SK-N-SH (cell line): ENCODE data around the gene DCUN1D3. TPM values are rescaled to one million over a fixed set of nuclear protein-coding genes. Genes with fewer than 3 reads are reported as not detected.

Experiments used
- CTCF ChIA-PET: fragments of 300-600, 350-600 bp; formaldehyde crosslinking; extraction: SDS; loops from one replicate; lab custom pipeline; 2021; lab: Yijun Ruan, JAX
- POLR2A ChIA-PET: fragments of 350-600 bp; sonication (Branson Sonifier 250); formaldehyde crosslinking; extraction: SDS; loops from one replicate; lab custom pipeline; 2020; ENCODE audit warnings: antibody characterized with exemption, inconsistent platforms; lab: Yijun Ruan, JAX
- DNase-seq: peaks from one replicate; pipeline ENCODE4 v3.0.0; 2012
- H2AFZ ChIP-seq: fragments of 200-600 bp; sonication (generic); 2 replicates; pipeline ENCODE4 v1.8.1; 2016; ENCODE audit warnings: antibody characterized with exemption, mild to moderate bottlenecking, low read depth
- H3F3A ChIP-seq: fragments of 200-600 bp; sonication (generic); replicated peaks from 2 replicates; pipeline ENCODE3; 2016; ENCODE audit warnings: antibody characterized with exemption, mild to moderate bottlenecking; ENCODE audit not compliant: insufficient read depth
- H3K27ac ChIP-seq, 2 experiments: fragments of 200-500 bp in 1 of 2; fragments of 200-600 bp in 1 of 2; sonication (Bioruptor generic) in 1 of 2; sonication (generic), shearing (Covaris generic) in 1 of 2; 2 replicates each; pipeline versions ENCODE4 v1.5.1 to v1.6.1; 2014 to 2016; ENCODE audit warnings: low read depth in 2 of 2, inconsistent platforms in 1 of 2, low read length in 1 of 2, mild to moderate bottlenecking in 1 of 2, mixed read lengths in 1 of 2
- H3K27me3 ChIP-seq: fragments of 200-600 bp; sonication (generic), shearing (Covaris generic); 2 replicates; pipeline ENCODE4 v1.6.1; 2016; ENCODE audit warnings: mixed run types; ENCODE audit not compliant: insufficient read depth
- H3K36me3 ChIP-seq, 2 experiments: fragments of 200-500 bp in 1 of 2; fragments of 200-600 bp in 1 of 2; sonication (Bioruptor generic) in 1 of 2; sonication (generic) in 1 of 2; replicated peaks in 1 of 2; 2 replicates each; pipeline versions ENCODE3 to v1.5.1; 2014 to 2016; ENCODE audit warnings: low read length in 1 of 2, mild to moderate bottlenecking in 1 of 2; ENCODE audit not compliant: insufficient read depth in 2 of 2, control insufficient read depth in 1 of 2
- H3K4me1 ChIP-seq, 2 experiments: fragments of 200-500 bp in 1 of 2; fragments of 200-600 bp in 1 of 2; sonication (Bioruptor generic) in 1 of 2; sonication (generic), shearing (Covaris generic) in 1 of 2; 2 replicates each; pipeline versions ENCODE4 v1.5.1 to v1.6.1; 2014 to 2016; ENCODE audit warnings: low read depth in 1 of 2, low read length in 1 of 2, mixed run types in 1 of 2; ENCODE audit not compliant: insufficient read depth in 2 of 2, control insufficient read depth in 1 of 2
- H3K4me2 ChIP-seq: fragments of 200-600 bp; sonication (generic), shearing (Covaris generic); 2 replicates; pipeline ENCODE4 v1.6.1; 2017; ENCODE audit warnings: mixed run types
- H3K4me3 ChIP-seq, 2 experiments: fragments of 200-500 bp in 1 of 2; fragments of 200-600 bp in 1 of 2; sonication (Bioruptor generic) in 1 of 2; sonication (generic), shearing (Covaris generic) in 1 of 2; 2 replicates each; pipeline versions ENCODE4 v1.5.1 to v1.8.1; 2014 to 2016; ENCODE audit warnings: low read depth in 2 of 2, inconsistent platforms in 1 of 2, low read length in 1 of 2, mild to moderate bottlenecking in 1 of 2, mixed read lengths in 1 of 2, moderate library complexity in 1 of 2
- H3K79me2 ChIP-seq: fragments of 200-600 bp; sonication (generic); 2 replicates; pipeline ENCODE4 v1.8.1; 2017; ENCODE audit warnings: mild to moderate bottlenecking; ENCODE audit not compliant: insufficient read depth
- H3K9ac ChIP-seq: fragments of 200-600 bp; sonication (generic); 2 replicates; pipeline ENCODE4 v1.6.1; 2017; ENCODE audit warnings: mixed run types
- H3K9me2 ChIP-seq: fragments of 200-600 bp; sonication (generic); 2 replicates; pipeline ENCODE4 v1.6.1; 2017; ENCODE audit warnings: mixed run types
- H3K9me3 ChIP-seq: fragments of 200-600 bp; sonication (generic); 2 replicates; pipeline ENCODE4 v1.6.1; 2017; ENCODE audit warnings: mixed run types, mild to moderate bottlenecking, moderate library complexity
- H4K20me1 ChIP-seq: fragments of 200-600 bp; sonication (generic); 2 replicates; pipeline ENCODE4 v1.6.1; 2017; ENCODE audit warnings: mild to moderate bottlenecking, mixed run types; ENCODE audit not compliant: insufficient read depth
- ELF1 ChIP-seq: IDR thresholded peaks from 2 replicates; pipeline ENCODE4 v1.4.0; 2012
- EP300 ChIP-seq, 2 experiments: IDR thresholded peaks; 2 replicates each; pipeline versions ENCODE4 v1.4.0 to v1.6.1; 2012; ENCODE audit warnings: borderline replicate concordance in 1 of 2, low read depth in 1 of 2, low read length in 1 of 2
- EZH2phosphoT487 ChIP-seq: fragments of 200-600 bp; sonication (generic); IDR thresholded peaks from 2 replicates; pipeline ENCODE4 v1.6.1; 2017; ENCODE audit warnings: low read depth, mixed run types, mild to moderate bottlenecking, antibody characterized with exemption, moderate library complexity, borderline replicate concordance
- FOXJ3 ChIP-seq: sonication (generic); formaldehyde crosslinking; IDR thresholded peaks from 2 replicates; pipeline ENCODE4 v1.5.1; 2020; ENCODE audit warnings: mild to moderate bottlenecking, missing genetic modification reagents
- FOXM1 ChIP-seq: IDR thresholded peaks from 2 replicates; pipeline ENCODE4 v1.4.0; 2012; ENCODE audit warnings: low read depth, mild to moderate bottlenecking
- GABPA ChIP-seq: IDR thresholded peaks from 2 replicates; pipeline ENCODE4 v1.4.0; 2012; ENCODE audit warnings: low read depth, mild to moderate bottlenecking
- GATA2 ChIP-seq: sonication (generic); formaldehyde crosslinking; IDR thresholded peaks from 2 replicates; pipeline ENCODE4 v1.5.0; 2020; ENCODE audit warnings: mild to moderate bottlenecking, missing genetic modification reagents
- JUND ChIP-seq: IDR thresholded peaks from 2 replicates; pipeline ENCODE4 v1.4.0; 2012
- MXI1 ChIP-seq: IDR thresholded peaks from 2 replicates; pipeline ENCODE4 v1.6.1; 2012; ENCODE audit warnings: mild to moderate bottlenecking, low read depth, low read length, improper control_type of control experiment
- RAD21 ChIP-seq: IDR thresholded peaks from 2 replicates; pipeline ENCODE4 v1.6.1; 2012; ENCODE audit warnings: mild to moderate bottlenecking, low read length
- RXRA ChIP-seq: IDR thresholded peaks from 2 replicates; pipeline ENCODE4 v1.4.0; 2012; ENCODE audit warnings: low read depth, mild to moderate bottlenecking, borderline replicate concordance
- SIN3A ChIP-seq: IDR thresholded peaks from 2 replicates; pipeline ENCODE4 v1.6.1; 2012; ENCODE audit warnings: low read depth, mild to moderate bottlenecking, low read length, moderate library complexity, borderline replicate concordance
- SMC3 ChIP-seq: IDR thresholded peaks from 2 replicates; pipeline ENCODE4 v1.6.1; 2012; ENCODE audit warnings: low read depth, low read length, improper control_type of control experiment
- TAF1 ChIP-seq: IDR thresholded peaks from 2 replicates; pipeline ENCODE4 v1.6.1; 2012; ENCODE audit warnings: low read depth, mild to moderate bottlenecking, low read length, moderate library complexity, borderline replicate concordance
- TCF12 ChIP-seq: IDR thresholded peaks from 2 replicates; pipeline ENCODE4 v1.4.0; 2012
- TEAD4 ChIP-seq: IDR thresholded peaks from 2 replicates; pipeline ENCODE4 v1.4.0; 2012; ENCODE audit warnings: mild to moderate bottlenecking, borderline replicate concordance; ENCODE audit not compliant: insufficient read depth
- YY1 ChIP-seq: IDR thresholded peaks from 2 replicates; pipeline ENCODE4 v1.4.0; 2012; ENCODE audit warnings: low read depth, mild to moderate bottlenecking
- WGBS: methylation state at CpG from one replicate; pipeline ENCODE4 v1.1.6; 2017; ENCODE audit warnings: low lambda C conversion rate; 5-methylcytosine and 5-hydroxymethylcytosine counted together
- polyA plus RNA-seq, 3 experiments: library from polyadenylated mRNA; depleted of rRNA; stranded (reverse); fragments of >200 nt; gene quantifications; 2 replicates each; pipeline ENCODE4 v1.2.3, GENCODE V29; 2012
- TF ChIP-seq, protein P1 (sequence below): IDR thresholded peaks from 2 replicates; pipeline ENCODE4 v1.4.0; 2012; ENCODE audit warnings: low read depth
- TF ChIP-seq, protein P2 (sequence below): fragments of 150-350 bp; IDR thresholded peaks from 2 replicates; pipeline ENCODE4 v1.6.1; 2016; ENCODE audit warnings: mild to moderate bottlenecking, low read depth, low read length
- TF ChIP-seq, protein P3 (sequence below): fragments of 200-600 bp; sonication (generic); IDR thresholded peaks from 2 replicates; pipeline ENCODE4 v1.6.1; 2017; ENCODE audit warnings: antibody characterized with exemption, mild to moderate bottlenecking, moderate library complexity
- TF ChIP-seq, protein P4 (sequence below): IDR thresholded peaks from 2 replicates; pipeline ENCODE4 v1.4.0; 2012; ENCODE audit warnings: low read depth, borderline replicate concordance
- TF ChIP-seq, protein P5 (sequence below): IDR thresholded peaks from 2 replicates; pipeline ENCODE4 v1.4.0; 2012; ENCODE audit warnings: low read depth, borderline replicate concordance

DCUN1D3 gene
- polyA plus RNA-seq, 1 of the 3 experiments (the other 2 are of a cell fraction), result 4.7 TPM

DNA sequence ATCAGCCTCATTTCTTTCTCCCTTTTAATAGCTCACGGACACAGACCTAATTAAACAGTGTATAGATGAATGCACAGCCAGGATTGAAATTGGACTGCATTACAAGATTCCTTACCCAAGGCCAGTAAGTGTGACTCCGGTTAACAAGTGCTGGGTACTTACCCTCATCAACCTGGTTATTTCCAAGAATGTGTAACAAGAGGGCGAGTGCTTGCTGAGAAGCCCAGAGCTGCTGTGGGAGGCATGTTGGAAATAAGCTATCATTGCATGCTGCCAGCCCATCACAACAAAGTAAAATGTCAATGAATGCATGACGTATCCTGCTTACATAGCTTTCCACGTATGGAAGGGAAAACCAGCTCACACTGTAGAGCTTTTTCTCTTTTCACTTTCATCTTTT, 19.9 kb upstream of the DCUN1D3 start:
- Histone ChIP-seq H3K36me3 (no peaks in the 10 kb centered on the region), H3K27ac (no peak overlapping the region), H3F3A (no peaks in the 10 kb centered on the region), H3K9me3 (no peaks in the 10 kb centered on the region), H3K27me3 (no peaks in the 10 kb centered on the region), H3K9ac (no peak overlapping the region), H2AFZ (no peak overlapping the region), H3K9me2 (no peaks in the 10 kb centered on the region), H3K4me1 (no peaks in the 10 kb centered on the region), H3K4me2 (no peak overlapping the region), H4K20me1 (no peaks in the 10 kb centered on the region), H3K79me2 (no peaks in the 10 kb centered on the region), H3K4me3 (no peak overlapping the region)
- no peak for TF ChIP-seq GABPA
- no peak for TF ChIP-seq SMC3
- TF ChIP-seq, protein P1, sequence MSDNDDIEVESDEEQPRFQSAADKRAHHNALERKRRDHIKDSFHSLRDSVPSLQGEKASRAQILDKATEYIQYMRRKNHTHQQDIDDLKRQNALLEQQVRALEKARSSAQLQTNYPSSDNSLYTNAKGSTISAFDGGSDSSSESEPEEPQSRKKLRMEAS, result no peak
- TF ChIP-seq TEAD4, result no peak
- TF ChIP-seq TCF12, result no peak
- no peak for TF ChIP-seq FOXM1
- TF ChIP-seq, protein P2, sequence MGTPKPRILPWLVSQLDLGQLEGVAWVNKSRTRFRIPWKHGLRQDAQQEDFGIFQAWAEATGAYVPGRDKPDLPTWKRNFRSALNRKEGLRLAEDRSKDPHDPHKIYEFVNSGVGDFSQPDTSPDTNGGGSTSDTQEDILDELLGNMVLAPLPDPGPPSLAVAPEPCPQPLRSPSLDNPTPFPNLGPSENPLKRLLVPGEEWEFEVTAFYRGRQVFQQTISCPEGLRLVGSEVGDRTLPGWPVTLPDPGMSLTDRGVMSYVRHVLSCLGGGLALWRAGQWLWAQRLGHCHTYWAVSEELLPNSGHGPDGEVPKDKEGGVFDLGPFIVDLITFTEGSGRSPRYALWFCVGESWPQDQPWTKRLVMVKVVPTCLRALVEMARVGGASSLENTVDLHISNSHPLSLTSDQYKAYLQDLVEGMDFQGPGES, result no peak
- TF ChIP-seq MXI1, result no peak
- no peak for TF ChIP-seq JUND
- no peak for TF ChIP-seq GATA2 (CRISPR knock-in tag)
- TF ChIP-seq, protein P3, sequence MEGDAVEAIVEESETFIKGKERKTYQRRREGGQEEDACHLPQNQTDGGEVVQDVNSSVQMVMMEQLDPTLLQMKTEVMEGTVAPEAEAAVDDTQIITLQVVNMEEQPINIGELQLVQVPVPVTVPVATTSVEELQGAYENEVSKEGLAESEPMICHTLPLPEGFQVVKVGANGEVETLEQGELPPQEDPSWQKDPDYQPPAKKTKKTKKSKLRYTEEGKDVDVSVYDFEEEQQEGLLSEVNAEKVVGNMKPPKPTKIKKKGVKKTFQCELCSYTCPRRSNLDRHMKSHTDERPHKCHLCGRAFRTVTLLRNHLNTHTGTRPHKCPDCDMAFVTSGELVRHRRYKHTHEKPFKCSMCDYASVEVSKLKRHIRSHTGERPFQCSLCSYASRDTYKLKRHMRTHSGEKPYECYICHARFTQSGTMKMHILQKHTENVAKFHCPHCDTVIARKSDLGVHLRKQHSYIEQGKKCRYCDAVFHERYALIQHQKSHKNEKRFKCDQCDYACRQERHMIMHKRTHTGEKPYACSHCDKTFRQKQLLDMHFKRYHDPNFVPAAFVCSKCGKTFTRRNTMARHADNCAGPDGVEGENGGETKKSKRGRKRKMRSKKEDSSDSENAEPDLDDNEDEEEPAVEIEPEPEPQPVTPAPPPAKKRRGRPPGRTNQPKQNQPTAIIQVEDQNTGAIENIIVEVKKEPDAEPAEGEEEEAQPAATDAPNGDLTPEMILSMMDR, result no peak
- no peak for TF ChIP-seq EP300 (IDR thresholded peaks at IDR 0.05; ENCODE audit: borderline replicate concordance in 1 of 2, low read depth in 1 of 2, low read length in 1 of 2)
- TF ChIP-seq TAF1, result no peak
- no peak for TF ChIP-seq ELF1
- TF ChIP-seq FOXJ3 (CRISPR knock-in tag), result no peak
- no peak for TF ChIP-seq YY1
- 98% methylated on average over 5 of the region's 5 CpGs for WGBS
- no peak for DNase-seq
- ChIA-PET CTCF (no interaction called here), POLR2A (no interaction called here)

DNA sequence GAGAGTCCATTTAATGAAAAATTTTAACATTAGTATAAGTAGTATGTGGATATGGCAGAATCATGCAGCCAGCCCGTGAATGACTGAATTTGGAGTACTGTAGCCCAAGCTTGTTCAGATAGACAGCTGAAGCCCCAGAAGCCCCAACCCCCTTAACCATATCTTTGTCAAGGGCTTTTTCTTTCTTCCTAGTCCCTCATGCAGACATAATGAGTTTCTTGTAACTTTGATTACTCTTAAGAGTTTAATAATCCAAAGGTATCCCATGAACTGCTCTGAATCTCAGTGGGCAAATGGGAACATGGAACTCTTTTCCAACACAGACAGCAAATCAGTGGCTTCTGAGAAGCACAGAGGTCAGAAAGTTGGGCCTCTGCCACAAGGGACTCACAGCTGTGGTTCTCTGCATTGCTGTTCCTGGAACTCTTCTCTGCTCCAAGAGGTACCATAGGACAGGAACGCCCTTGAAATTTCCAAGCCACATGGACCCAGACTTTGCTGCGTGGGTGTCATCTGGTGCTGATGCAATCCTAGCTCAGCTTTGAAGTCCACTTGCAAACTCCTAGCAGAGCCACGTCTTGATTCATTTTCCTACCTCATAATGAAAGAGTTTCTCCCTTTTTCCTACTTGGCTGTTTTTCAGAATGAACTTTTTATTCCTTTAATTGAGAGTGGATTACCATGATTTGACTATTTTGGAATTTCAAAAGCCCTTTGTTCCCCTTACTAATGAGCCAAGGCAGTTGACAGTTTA, 18.5 kb upstream of the DCUN1D3 start:
- no peaks in the 10 kb centered on the region for H4K20me1 ChIP-seq
- H3K9me2 ChIP-seq, result no peaks in the 10 kb centered on the region
- no peaks in the 10 kb centered on the region for H3K79me2 ChIP-seq
- no peak overlapping the region for H3K4me3 ChIP-seq
- whole genome bisulfite sequencing, result 97% methylated on average over 4 of the region's 4 CpGs
- no peaks in the 10 kb centered on the region for H3F3A ChIP-seq
- no peaks in the 10 kb centered on the region for H3K36me3 ChIP-seq
- no peaks in the 10 kb centered on the region; a peak in 1 of 4 replicates for H3K4me1 ChIP-seq
- H3K4me2 ChIP-seq, result no peak overlapping the region
- no peak overlapping the region for H3K27ac ChIP-seq
- no peak overlapping the region for H3K9ac ChIP-seq
- no peaks in the 10 kb centered on the region for H3K27me3 ChIP-seq
- no peaks in the 10 kb centered on the region for H3K9me3 ChIP-seq
- H2AFZ ChIP-seq, result no peak overlapping the region
- CTCF ChIA-PET, result no interaction called here
- POLR2A ChIA-PET, result no interaction called here
- DNase-seq, result no peak
- no peak for TF ChIP-seq FOXJ3 (CRISPR knock-in tag)
- no peak for TF ChIP-seq EZH2phosphoT487
- TF ChIP-seq, protein P1, result no peak
- TF ChIP-seq TCF12, result no peak
- TF ChIP-seq RAD21, result no peak
- no peak for TF ChIP-seq FOXM1
- TF ChIP-seq, protein P4, sequence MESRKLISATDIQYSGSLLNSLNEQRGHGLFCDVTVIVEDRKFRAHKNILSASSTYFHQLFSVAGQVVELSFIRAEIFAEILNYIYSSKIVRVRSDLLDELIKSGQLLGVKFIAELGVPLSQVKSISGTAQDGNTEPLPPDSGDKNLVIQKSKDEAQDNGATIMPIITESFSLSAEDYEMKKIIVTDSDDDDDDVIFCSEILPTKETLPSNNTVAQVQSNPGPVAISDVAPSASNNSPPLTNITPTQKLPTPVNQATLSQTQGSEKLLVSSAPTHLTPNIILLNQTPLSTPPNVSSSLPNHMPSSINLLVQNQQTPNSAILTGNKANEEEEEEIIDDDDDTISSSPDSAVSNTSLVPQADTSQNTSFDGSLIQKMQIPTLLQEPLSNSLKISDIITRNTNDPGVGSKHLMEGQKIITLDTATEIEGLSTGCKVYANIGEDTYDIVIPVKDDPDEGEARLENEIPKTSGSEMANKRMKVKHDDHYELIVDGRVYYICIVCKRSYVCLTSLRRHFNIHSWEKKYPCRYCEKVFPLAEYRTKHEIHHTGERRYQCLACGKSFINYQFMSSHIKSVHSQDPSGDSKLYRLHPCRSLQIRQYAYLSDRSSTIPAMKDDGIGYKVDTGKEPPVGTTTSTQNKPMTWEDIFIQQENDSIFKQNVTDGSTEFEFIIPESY, result no peak
- TF ChIP-seq, protein P5, sequence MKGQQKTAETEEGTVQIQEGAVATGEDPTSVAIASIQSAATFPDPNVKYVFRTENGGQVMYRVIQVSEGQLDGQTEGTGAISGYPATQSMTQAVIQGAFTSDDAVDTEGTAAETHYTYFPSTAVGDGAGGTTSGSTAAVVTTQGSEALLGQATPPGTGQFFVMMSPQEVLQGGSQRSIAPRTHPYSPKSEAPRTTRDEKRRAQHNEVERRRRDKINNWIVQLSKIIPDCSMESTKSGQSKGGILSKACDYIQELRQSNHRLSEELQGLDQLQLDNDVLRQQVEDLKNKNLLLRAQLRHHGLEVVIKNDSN, result no peak
- TF ChIP-seq SMC3, result no peak
- TF ChIP-seq RXRA, result no peak
- TF ChIP-seq SIN3A, result no peak
